ENCODE data around the gene TCF7. TPM values are rescaled to one million over a fixed set of nuclear protein-coding genes. Genes with fewer than 3 reads are reported as not detected.

The TCF7 gene
- total RNA-seq, 6 experiments from 2014 or later = 0.99 to 3.9 (median 3.2) TPM

- H3K27ac Mint-ChIP-seq = no peak overlapping the region
- peaks cover 20% of the 10 kb centered on the region for H3K27me3 Mint-ChIP-seq (ENCODE audit: insufficient read depth)
- H3K36me3 Mint-ChIP-seq (ENCODE audit: low read depth) = no peaks in the 10 kb centered on the region
- no peak overlapping the region for H3K4me3 Mint-ChIP-seq
- TF ChIP-seq CTCF (IDR thresholded peaks at IDR 0.05) = no peak
- peaks cover 8% of the 10 kb centered on the region for H3K4me1 Mint-ChIP-seq (ENCODE audit: low read depth)
- DNase-seq = no peak
- H3K9me3 Mint-ChIP-seq = no peaks in the 10 kb centered on the region
These were observed 4.1 kb upstream of the TCF7 start for GRCh38 chr5:134110382-134110781.

- H3K4me1 Mint-ChIP-seq (ENCODE audit: low read depth) = peaks cover 8% of the 10 kb centered on the region
- DNase-seq = peak; percentile 41
- peaks cover 20% of the 10 kb centered on the region for H3K27me3 Mint-ChIP-seq (ENCODE audit: insufficient read depth)
- H3K9me3 Mint-ChIP-seq = no peaks in the 10 kb centered on the region
- H3K36me3 Mint-ChIP-seq (ENCODE audit: low read depth) = no peaks in the 10 kb centered on the region
- H3K27ac Mint-ChIP-seq = no peak overlapping the region
- TF ChIP-seq CTCF (IDR thresholded peaks at IDR 0.05) = no peak
- H3K4me3 Mint-ChIP-seq = no peak overlapping the region
These were observed 2.5 kb upstream of the TCF7 start for GRCh38 chr5:134111741-134112647.

- Mint-ChIP-seq H3K9me3 (no peaks in the 10 kb centered on the region), H3K27me3 (ENCODE audit: insufficient read depth) (peaks cover 18% of the 10 kb centered on the region), H3K36me3 (ENCODE audit: low read depth) (no peaks in the 10 kb centered on the region), H3K4me1 (ENCODE audit: low read depth) (peaks cover 8% of the 10 kb centered on the region), H3K4me3 (no peak overlapping the region), H3K27ac (no peak overlapping the region)
- no peak for TF ChIP-seq CTCF (IDR thresholded peaks at IDR 0.05)
- DNase-seq = no peak
These were observed 1.6 kb upstream of the TCF7 start for GRCh38 chr5:134112726-134113362.

GRCh38 chr5:134113363-134113889 is 1.1 kb upstream of the TCF7 start:
- DNase-seq = no peak
- TF ChIP-seq CTCF (IDR thresholded peaks at IDR 0.05) = no peak
- no peak overlapping the region; the same call in 1 of the 2 replicates for H3K4me3 Mint-ChIP-seq
- H3K4me1 Mint-ChIP-seq (ENCODE audit: low read depth) = peaks cover 8% of the 10 kb centered on the region
- no peaks in the 10 kb centered on the region for H3K9me3 Mint-ChIP-seq
- H3K36me3 Mint-ChIP-seq (ENCODE audit: low read depth) = no peaks in the 10 kb centered on the region
- peaks cover 17% of the 10 kb centered on the region for H3K27me3 Mint-ChIP-seq (ENCODE audit: insufficient read depth)
- H3K27ac Mint-ChIP-seq = no peak overlapping the region

GRCh38 chr5:134114886-134115805 is 665 bp downstream of the TCF7 start:
- DNase-seq = no peak
- no peaks in the 10 kb centered on the region for H3K9me3 Mint-ChIP-seq
- peaks cover 8% of the 10 kb centered on the region for H3K4me1 Mint-ChIP-seq (ENCODE audit: low read depth)
- no peaks in the 10 kb centered on the region for H3K36me3 Mint-ChIP-seq (ENCODE audit: low read depth)
- peaks cover 19% of the 10 kb centered on the region for H3K27me3 Mint-ChIP-seq (ENCODE audit: insufficient read depth)
- peak overlapping the region; percentile 45 for H3K4me3 Mint-ChIP-seq
- no peak overlapping the region for H3K27ac Mint-ChIP-seq
- TF ChIP-seq CTCF (IDR thresholded peaks at IDR 0.05) = no peak

All from HFFc6 (cell line).